ENCODE results near the gene CELF4. TPM values are rescaled to one million over a fixed set of nuclear protein-coding genes. Genes with fewer than 3 reads are reported as not detected.

CELF4 gene
- total RNA-seq, 2 donors from 2014 or later = not detected

DNA sequence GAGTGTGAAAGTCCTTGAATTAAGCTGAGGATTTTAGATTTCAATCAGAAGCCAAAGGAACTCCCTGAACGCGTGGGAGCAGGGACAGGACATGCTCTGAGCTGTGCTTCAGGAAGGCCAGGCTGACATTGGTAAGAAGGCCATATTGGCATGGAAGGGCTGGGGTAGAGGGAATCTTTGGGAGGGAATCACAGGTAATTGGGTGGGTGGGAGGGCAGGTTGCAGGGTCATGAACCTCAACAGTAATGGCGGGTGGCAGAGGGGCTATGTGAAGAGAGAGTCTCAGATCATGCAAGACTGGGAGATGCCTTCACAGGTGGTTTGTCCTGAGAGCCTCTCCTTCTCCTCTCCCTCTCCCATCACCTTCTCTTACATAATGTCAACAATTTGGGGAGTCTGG lies 18.6 kb upstream of the CELF4 start:
- Mint-ChIP-seq H3K9me3 (peaks cover 7% of the 10 kb centered on the region), H3K36me3 (ENCODE audit: low read depth) (no peaks in the 10 kb centered on the region), H3K4me3 (no peak overlapping the region), H3K4me1 (no peaks in the 10 kb centered on the region), H3K27ac (no peak overlapping the region), H3K27me3 (peaks cover 14% of the 10 kb centered on the region)
- no peak for ATAC-seq (replicated peaks)

DNA sequence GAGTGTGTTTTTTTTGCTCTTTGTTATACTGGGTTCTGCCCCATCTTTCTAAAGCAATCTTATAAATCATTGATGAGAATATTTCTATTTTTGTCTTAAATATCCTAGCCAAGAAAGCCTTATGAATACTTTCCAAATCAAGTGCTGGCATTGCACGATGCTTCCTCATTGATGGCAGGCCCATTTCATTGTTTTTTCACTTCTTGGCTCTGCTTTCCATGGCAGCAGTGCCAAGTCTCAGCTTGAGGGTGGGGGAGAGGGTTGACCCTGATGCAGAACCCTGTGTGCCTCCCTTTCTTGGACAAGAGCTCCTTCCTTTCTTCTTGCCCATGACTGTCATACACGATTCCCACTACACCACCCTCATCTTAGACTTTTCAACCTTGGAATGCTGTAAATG lies 16.7 kb upstream of the CELF4 start:
- Mint-ChIP-seq H3K9me3 (peaks cover 7% of the 10 kb centered on the region), H3K36me3 (ENCODE audit: low read depth) (no peaks in the 10 kb centered on the region), H3K4me3 (no peak overlapping the region), H3K27ac (no peak overlapping the region), H3K4me1 (no peaks in the 10 kb centered on the region), H3K27me3 (peaks cover 18% of the 10 kb centered on the region)
- no peak for ATAC-seq (replicated peaks)

DNA sequence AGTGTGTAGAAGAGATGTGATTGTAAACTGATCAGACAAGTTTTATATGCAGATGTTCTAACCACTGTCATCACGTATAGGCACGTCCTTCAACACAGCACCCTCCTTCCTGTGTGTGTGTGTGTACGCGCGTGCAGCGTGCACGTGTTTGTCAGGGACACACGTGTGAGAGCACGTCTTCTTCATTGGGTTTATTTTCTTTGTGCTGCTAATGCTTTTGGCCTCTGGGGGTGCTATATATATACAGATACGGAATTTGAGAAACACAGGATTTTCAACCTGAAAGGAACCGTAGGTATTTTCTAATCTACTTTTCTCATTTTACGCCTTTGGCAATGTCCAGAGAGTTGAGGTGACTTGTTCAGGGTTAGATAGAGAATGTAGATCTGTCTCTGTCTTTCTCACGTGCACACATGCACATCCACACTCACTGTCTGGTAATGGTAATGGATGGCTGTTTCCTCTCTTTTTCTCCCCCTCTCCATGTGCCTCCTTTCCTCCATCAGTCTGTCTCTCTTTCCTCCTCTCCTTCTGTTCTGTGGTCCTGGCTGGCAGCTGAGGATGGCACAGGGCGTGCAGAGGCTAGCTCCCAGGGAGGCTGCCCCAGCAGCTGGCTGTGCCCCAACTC lies 13.4 kb upstream of the CELF4 start:
- no peak overlapping the region for H3K27ac Mint-ChIP-seq
- no peak for ATAC-seq (replicated peaks)
- no peaks in the 10 kb centered on the region for H3K36me3 Mint-ChIP-seq (ENCODE audit: low read depth)
- no peaks in the 10 kb centered on the region for H3K4me1 Mint-ChIP-seq
- peaks cover 7% of the 10 kb centered on the region for H3K9me3 Mint-ChIP-seq
- peaks cover 13% of the 10 kb centered on the region for H3K27me3 Mint-ChIP-seq
- no peak overlapping the region for H3K4me3 Mint-ChIP-seq

DNA sequence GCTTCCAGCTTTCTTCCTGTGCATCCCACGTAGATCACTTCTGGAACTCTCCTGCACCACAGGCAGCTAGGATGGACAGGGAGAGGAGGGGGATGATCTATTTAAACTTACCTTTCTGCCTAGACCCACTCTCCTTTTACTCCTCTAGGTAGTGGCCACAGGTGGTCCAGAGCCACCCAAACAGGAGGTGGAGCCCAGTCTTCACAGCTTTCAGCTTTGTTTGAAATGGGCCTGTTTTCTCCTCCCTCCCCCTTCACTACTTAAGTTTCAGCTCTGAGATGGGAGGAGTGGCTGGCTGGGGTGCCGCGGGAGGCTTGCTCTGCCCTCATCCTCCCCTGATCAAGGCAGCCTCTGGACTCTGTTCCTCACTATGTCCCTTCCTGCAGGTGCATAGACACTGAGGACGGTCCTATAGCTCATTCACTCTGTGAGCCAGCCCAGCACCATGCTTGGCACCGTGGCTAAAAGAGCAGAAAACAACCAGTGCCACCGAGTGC lies 12.6 kb upstream of the CELF4 start:
- H3K9me3 Mint-ChIP-seq = peaks cover 4% of the 10 kb centered on the region
- H3K36me3 Mint-ChIP-seq (ENCODE audit: low read depth) = no peaks in the 10 kb centered on the region

DNA sequence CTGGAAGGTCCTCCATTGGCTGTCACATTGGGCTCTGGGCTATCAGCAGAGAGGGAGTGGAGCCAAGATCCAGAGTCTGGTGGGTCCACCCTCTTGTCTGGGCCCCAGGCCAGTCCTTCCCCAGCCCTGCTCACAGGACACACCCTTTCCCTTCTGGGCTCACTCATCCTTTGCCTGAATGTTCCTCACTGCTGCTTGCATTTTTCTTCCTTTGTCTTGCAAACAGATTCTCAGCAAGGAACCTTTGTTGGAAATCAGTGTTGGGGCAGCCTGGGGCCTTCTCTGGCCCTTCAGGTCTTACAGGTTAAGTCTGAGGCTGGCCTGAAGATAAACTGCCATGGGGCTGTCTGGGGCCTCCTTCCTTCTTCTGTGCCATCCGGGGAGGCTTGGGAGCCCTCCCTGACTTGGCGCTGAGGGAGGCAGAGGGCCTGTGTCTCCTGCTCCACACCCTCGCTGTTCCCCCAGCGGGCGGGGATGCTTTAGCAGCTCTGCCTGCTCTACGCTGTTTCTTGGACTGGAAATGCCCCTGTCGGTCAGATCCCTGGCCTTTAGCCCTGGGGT lies 11.5 kb upstream of the CELF4 start:
- Mint-ChIP-seq H3K4me3 (no peak overlapping the region), H3K9me3 (peaks cover 4% of the 10 kb centered on the region), H3K4me1 (no peaks in the 10 kb centered on the region), H3K27me3 (peaks cover 13% of the 10 kb centered on the region), H3K36me3 (ENCODE audit: low read depth) (no peaks in the 10 kb centered on the region), H3K27ac (no peak overlapping the region)
- ATAC-seq (replicated peaks) = no peak

More for the DNA sequence above, 12.6 kb upstream of the CELF4 start:
- Mint-ChIP-seq H3K27me3 (peaks cover 13% of the 10 kb centered on the region), H3K4me1 (no peaks in the 10 kb centered on the region), H3K4me3 (no peak overlapping the region), H3K27ac (no peak overlapping the region)
- ATAC-seq (replicated peaks) = no peak

DNA sequence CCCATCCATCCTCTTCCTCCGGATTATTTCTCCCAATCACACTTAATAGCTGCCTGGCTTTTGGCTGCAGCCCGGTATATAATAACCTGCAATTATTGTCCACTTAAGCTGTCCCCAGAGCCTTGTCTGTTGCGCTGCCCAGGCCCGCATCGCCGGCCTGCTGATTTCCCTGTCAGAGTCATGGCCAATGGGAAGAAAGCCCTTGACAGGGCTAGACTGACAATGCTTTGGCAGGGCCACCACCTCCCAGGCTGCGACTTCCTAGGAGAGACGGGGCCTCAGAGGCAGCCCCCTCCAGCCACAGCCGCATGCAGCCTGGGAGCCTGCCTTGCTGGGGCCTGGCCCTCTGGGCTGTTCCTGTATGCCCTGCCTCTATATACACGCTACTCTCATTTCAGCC lies 10.0 kb upstream of the CELF4 start:
- H3K36me3 Mint-ChIP-seq (ENCODE audit: low read depth) = no peaks in the 10 kb centered on the region
- H3K9me3 Mint-ChIP-seq = no peaks in the 10 kb centered on the region
- no peak for ATAC-seq (replicated peaks)
- no peak overlapping the region for H3K4me3 Mint-ChIP-seq
- H3K27ac Mint-ChIP-seq = no peak overlapping the region
- H3K27me3 Mint-ChIP-seq = peaks cover 11% of the 10 kb centered on the region
- H3K4me1 Mint-ChIP-seq = no peaks in the 10 kb centered on the region

DNA sequence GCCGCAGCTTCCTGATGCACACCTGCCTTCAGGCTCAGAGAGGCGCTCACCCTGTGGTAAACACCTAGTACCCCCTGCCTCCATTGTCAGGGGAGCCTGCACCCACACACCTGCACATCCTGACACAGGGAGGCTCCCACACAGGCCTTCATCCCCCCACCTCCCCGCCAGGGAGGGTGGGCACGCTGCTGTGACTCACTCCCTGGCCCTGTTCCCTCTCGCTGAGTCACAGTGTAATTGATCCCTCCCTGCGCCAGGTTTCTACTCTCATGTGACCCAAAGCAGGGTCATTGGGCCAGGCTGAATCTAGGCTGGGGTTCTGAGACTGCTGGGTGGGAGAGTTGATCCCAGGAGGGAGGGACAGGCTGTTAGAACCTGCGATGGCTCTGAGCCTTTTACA lies 8.5 kb upstream of the CELF4 start:
- no peaks in the 10 kb centered on the region for H3K9me3 Mint-ChIP-seq
- no peak overlapping the region for H3K4me3 Mint-ChIP-seq
- H3K4me1 Mint-ChIP-seq = no peaks in the 10 kb centered on the region
- H3K36me3 Mint-ChIP-seq (ENCODE audit: low read depth) = no peaks in the 10 kb centered on the region
- no peak for ATAC-seq (replicated peaks)
- no peak overlapping the region for H3K27ac Mint-ChIP-seq
- H3K27me3 Mint-ChIP-seq = peaks cover 22% of the 10 kb centered on the region

DNA sequence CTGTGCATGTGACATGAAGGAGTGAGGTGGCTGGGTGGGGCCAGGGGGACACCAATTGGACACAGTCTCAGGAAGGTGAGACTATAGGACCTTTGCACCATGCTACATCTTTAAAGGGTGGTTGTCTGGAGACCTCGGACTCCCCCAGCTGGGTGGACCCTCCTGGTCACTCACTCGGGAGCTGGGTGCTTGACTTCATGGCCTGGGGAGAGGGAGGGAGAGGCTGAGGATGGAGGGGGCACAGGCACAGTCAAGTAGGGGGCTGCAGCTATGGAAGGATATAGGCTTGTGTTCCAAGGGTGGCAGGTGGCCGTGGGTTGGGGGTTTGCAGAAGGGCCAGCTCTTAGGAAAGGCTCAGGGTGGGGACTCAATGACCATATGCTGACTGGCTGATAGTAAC lies 7.1 kb upstream of the CELF4 start:
- no peak for ATAC-seq (replicated peaks)
- H3K4me3 Mint-ChIP-seq = no peak overlapping the region

DNA sequence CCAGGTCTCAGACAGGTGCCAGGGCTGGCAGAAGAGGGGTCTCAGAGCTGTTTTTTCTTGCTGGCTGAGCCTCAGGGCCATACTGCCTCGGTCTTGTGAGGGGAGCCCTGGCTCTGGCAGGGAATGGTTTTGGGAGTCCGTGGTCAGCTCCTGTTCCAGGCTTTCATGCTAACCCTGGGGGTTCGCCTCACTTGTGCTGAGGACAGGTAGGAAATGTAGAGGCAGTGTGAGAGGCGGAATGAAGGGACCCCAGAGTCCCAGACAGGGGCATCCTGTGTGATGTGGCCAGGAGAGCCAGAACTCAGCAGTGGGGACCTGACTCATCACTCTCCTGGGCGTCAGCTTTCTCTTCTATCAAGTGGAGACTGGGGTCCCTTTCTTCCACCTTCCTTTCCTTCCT lies 5.7 kb upstream of the CELF4 start:
- Mint-ChIP-seq H3K4me3 (no peak overlapping the region), H3K9me3 (no peaks in the 10 kb centered on the region), H3K27ac (no peak overlapping the region), H3K27me3 (peaks cover 36% of the 10 kb centered on the region), H3K36me3 (ENCODE audit: low read depth) (no peaks in the 10 kb centered on the region), H3K4me1 (peaks cover 4% of the 10 kb centered on the region)
- ATAC-seq (replicated peaks) = no peak

More for the DNA sequence above, 7.1 kb upstream of the CELF4 start:
- H3K4me1 Mint-ChIP-seq = peaks cover 4% of the 10 kb centered on the region
- H3K27me3 Mint-ChIP-seq = peaks cover 31% of the 10 kb centered on the region
- H3K27ac Mint-ChIP-seq = no peak overlapping the region
- H3K9me3 Mint-ChIP-seq = no peaks in the 10 kb centered on the region
- H3K36me3 Mint-ChIP-seq (ENCODE audit: low read depth) = no peaks in the 10 kb centered on the region

DNA sequence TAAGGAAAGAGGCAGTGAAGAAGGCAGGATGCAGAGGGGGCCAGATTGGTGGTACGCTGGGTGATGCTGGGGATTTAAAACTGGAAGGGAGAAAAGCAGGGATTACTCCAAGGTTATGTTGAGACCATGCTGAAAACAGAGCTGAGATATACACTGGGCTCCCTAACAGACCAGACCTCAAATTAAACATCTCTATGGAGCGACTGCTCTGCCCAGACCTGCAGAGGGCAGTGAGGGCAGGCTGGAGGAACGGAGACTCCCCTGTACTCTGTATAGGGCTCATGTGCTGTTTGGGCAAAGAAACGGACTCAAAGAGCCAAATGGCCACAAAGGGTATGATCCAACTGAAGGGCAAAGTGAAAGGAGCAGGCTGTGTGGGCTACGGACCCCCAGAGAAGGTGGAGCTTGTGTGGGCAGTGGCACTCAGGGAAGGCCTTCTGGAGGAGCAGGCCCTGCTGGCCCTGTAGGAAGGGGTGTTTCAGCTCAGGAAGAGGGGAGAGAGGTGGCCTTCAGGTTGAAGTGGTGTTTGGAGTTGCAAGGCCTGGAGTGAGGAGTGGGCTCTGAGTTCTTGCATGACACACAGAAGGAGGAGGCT lies 4.8 kb upstream of the CELF4 start:
- Mint-ChIP-seq H3K27me3 (peaks cover 40% of the 10 kb centered on the region), H3K4me1 (peaks cover 4% of the 10 kb centered on the region), H3K4me3 (no peak overlapping the region), H3K36me3 (ENCODE audit: low read depth) (no peaks in the 10 kb centered on the region), H3K9me3 (no peaks in the 10 kb centered on the region), H3K27ac (no peak overlapping the region)
- ATAC-seq (replicated peaks) = no peak

DNA sequence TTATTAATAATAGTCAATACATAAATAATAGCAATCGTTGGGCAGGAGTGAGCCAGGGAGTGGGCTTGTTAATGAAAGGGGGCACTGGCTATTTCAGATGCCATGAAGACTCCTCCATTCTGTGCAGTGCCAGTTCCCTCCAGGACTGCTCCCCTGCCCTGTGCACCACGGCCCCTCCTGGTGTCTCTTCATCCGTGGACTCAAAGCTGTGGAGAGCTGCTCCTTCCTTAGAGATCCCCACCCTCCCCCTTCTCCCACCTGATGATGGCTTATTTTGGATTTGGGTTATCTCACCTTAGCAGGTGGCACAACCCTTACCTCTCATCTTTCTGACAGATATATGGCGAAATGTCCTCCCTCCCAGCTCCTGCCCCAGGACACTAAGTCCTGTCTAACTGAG lies 3.1 kb upstream of the CELF4 start:
- Mint-ChIP-seq H3K27me3 (peaks cover 56% of the 10 kb centered on the region), H3K4me1 (peaks cover 4% of the 10 kb centered on the region), H3K27ac (no peak overlapping the region), H3K36me3 (ENCODE audit: low read depth) (no peaks in the 10 kb centered on the region), H3K4me3 (no peak overlapping the region), H3K9me3 (no peaks in the 10 kb centered on the region)
- ATAC-seq (replicated peaks) = no peak

DNA sequence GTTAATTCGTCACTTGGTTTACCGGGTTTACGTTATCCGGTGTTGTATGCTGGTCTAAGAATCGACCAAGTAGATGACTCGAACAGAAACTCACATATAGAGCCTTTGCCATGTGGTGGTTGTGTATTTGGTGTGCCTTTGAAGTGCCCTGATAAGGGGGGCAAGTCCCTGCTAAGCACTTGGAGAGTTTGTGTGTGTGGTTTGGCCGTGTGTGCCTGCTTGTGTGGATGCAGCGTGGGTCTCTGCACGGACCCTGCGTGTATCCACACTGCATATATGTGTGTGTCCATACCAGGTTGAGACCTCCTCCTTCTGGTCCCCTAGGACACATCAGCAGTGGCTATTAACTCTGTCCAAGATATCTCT lies 2.4 kb upstream of the CELF4 start:
- no peaks in the 10 kb centered on the region for H3K36me3 Mint-ChIP-seq (ENCODE audit: low read depth)

DNA sequence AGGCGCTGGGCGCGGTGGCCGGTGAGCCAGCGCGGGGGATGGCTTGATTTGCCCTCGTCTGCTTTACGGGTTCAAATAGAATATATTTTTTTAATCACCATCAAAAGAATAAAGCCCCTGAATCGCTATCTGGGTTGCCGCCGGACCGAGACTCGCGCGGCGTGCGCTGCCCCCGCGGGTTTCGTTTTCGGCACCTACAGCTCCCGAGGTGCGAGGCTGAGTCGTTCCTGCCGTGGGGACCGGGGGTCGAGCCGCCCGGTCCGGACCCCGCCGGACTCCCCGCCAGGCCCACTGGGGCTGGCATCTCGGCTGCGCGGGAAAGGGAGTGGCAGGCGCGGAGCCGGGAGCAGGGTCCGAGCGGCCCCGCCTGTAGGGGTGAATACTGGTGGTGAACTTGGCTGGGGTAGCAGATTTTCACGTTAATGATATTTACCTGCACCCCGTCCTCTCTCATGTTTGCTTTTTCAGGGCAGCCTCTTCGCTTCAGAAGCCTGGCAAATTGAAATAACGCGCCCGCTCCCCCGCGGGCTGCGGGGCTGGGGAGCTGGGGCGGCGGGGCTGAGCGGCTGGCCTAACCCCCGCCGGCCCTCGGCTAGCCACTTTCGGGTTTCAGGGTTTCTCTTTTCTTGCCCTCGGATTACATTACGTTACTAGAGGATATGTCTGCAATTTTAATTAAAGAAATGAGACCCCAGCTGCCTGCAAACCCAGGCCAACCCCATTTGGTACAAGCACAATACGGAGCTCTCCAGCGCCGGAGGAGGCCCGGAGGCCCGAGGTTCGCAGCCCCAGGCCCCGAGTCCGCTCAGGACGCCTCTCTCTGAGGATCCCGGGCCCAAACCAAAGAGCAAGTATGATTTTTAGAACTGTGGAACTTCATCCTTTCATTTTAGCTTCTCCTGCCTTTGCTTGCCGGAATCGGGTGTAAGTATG lies 1.7 kb upstream of the CELF4 start:
- Mint-ChIP-seq H3K4me1 (peaks cover 4% of the 10 kb centered on the region), H3K36me3 (ENCODE audit: low read depth) (no peaks in the 10 kb centered on the region), H3K4me3 (peak overlapping the region; percentile 18), H3K27me3 (peaks cover 63% of the 10 kb centered on the region), H3K27ac (no peak overlapping the region), H3K9me3 (no peaks in the 10 kb centered on the region)
- ATAC-seq (replicated peaks) = no peak

More for the DNA sequence above, 2.4 kb upstream of the CELF4 start:
- peaks cover 4% of the 10 kb centered on the region for H3K4me1 Mint-ChIP-seq
- H3K27me3 Mint-ChIP-seq = peaks cover 58% of the 10 kb centered on the region
- H3K9me3 Mint-ChIP-seq = no peaks in the 10 kb centered on the region
- H3K4me3 Mint-ChIP-seq = peak overlapping the region; percentile 18
- H3K27ac Mint-ChIP-seq = no peak overlapping the region
- ATAC-seq (replicated peaks) = no peak

DNA sequence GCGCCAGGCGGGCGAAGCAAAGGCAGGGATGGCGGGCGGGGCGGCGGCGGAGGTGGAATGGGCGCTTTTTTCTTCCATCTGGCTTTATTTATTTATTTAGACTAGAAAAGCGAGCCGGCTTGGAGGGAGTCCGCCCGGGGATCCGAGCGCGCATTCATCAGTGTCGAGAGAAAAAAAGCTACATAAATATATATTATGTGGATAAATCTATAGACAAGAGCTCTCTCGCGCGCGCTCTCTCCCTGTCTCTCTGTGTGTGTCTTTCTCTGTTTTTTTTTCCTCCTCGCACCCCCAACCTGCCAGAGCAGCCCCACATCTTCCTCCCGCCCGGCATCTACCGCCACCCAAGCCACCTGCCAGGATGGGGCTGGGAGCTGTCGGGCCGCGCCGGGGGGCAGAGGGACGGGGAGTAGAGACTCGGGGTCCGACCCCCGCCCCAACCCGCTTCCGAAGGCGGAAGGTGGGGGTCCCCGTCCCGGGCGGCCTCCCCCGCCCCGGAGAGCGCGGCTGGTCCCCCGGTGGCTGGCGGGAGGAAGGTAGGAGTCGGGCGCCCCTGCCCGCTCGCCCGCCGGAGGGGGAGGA lies 972 bp upstream of the CELF4 start:
- Mint-ChIP-seq H3K4me3 (peak overlapping the region; percentile 44), H3K4me1 (peaks cover 4% of the 10 kb centered on the region), H3K27me3 (peaks cover 68% of the 10 kb centered on the region), H3K27ac (no peak overlapping the region), H3K36me3 (ENCODE audit: low read depth) (no peaks in the 10 kb centered on the region), H3K9me3 (no peaks in the 10 kb centered on the region)
- no peak for ATAC-seq (replicated peaks)

Measured in activated T-helper 17 cell treated with anti-CD3 and anti-CD28 coated beads, Interleukin-2, amount 50 U/mL, for 72 hours (primary cell).